ENCODE results near the gene PACSIN1. TPM values are rescaled to one million over a fixed set of nuclear protein-coding genes. Genes with fewer than 3 reads are reported as not detected.
"Not testable (repeated sequence)": the region's sequence is repeated elsewhere in the genome, so short reads cannot be mapped to it uniquely, and the experiment has no call there.

PACSIN1 gene
- total RNA-seq, 1 experiment from 2014 or later = not detected

- H3K9me3 ChIP-seq (replicated peaks) = no peaks in the 10 kb centered on the region
- no peaks in the 10 kb centered on the region for H3K27me3 ChIP-seq
- no peak overlapping the region for H3K4me3 ChIP-seq
- H3K36me3 ChIP-seq = no peaks in the 10 kb centered on the region
- DNase-seq = no peak
- peaks cover 4% of the 10 kb centered on the region for H3K4me1 ChIP-seq
- H3K27ac ChIP-seq = no peak overlapping the region
These were observed 19.6 kb downstream of the PACSIN1 start for GRCh38 chr6:34485321-34486060.

DNA sequence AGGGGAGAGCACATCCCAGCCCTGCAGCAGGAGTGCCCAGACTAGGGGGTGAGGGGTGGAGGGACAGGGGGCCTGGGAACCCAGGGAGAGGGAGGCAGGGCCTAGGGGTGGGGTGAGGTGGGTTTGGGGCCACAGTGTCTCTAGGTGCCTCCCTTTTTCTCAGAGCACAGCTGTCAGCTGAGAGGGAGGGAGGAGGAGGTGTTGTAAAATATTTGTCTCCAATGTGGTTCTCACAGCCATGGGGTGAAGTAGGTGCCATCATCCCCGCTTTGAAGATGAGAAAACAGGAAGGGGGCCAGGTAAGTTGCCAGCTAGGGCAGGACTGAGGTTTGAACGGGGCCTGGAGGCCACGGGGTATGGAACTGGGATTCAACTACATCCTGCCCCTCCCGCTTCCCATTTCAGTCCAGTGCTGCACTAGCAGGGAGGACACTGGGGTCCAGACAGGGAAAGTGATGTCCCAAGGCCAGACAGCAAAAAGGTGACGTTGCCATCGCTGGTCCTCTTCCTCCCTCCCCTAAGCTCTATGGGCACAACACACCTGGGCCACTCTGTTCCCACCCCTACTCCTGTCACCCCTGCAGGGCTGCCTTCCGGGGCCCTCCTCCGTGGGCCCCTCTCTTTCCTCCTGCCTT is 20.3 kb downstream of the PACSIN1 start:
- H3K27ac ChIP-seq = no peak overlapping the region
- H3K9me3 ChIP-seq (replicated peaks) = no peaks in the 10 kb centered on the region
- H3K36me3 ChIP-seq = no peaks in the 10 kb centered on the region
- no peak overlapping the region for H3K4me3 ChIP-seq
- DNase-seq = no peak
- peaks cover 9% of the 10 kb centered on the region for H3K4me1 ChIP-seq
- H3K27me3 ChIP-seq = no peaks in the 10 kb centered on the region

- H3K36me3 ChIP-seq; H3K9me3 ChIP-seq (replicated peaks); H3K27ac ChIP-seq; H3K27me3 ChIP-seq; H3K4me3 ChIP-seq; DNase-seq; H3K4me1 ChIP-seq: not testable (repeated sequence)
These were observed 21.0 kb downstream of the PACSIN1 start for GRCh38 chr6:34486886-34487285.

DNA sequence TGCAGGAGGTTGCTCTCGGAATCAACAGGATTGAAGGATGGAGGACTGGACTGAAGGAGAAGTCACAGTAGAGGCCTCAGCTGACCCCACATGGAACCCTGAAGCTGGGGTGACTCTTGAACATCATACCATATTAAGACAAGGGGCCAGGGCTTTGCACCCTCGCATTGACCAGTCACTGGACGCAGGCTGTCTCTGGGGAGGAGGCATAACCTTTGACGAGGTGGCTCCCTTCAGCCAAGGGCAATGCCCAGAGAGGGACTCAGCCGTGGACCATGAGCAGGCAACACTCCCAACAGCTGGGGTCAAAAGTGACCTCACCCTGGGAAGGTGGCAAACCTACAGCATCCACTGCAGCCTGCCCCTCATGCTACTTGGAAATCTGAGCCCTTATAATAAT is 21.7 kb downstream of the PACSIN1 start:
- Histone ChIP-seq H3K27ac (no peak overlapping the region), H3K9me3 (replicated peaks) (no peaks in the 10 kb centered on the region), H3K4me3 (no peak overlapping the region), H3K36me3 (no peaks in the 10 kb centered on the region), H3K4me1 (peaks cover 9% of the 10 kb centered on the region), H3K27me3 (no peaks in the 10 kb centered on the region)
- DNase-seq = no peak

GRCh38 chr6:34489207-34489805 is 23.4 kb downstream of the PACSIN1 start:
- Histone ChIP-seq H3K4me3 (no peak overlapping the region), H3K4me1 (peaks cover 9% of the 10 kb centered on the region), H3K27me3 (no peaks in the 10 kb centered on the region), H3K9me3 (replicated peaks) (no peaks in the 10 kb centered on the region), H3K27ac (no peak overlapping the region), H3K36me3 (no peaks in the 10 kb centered on the region)
- DNase-seq = no peak

DNA sequence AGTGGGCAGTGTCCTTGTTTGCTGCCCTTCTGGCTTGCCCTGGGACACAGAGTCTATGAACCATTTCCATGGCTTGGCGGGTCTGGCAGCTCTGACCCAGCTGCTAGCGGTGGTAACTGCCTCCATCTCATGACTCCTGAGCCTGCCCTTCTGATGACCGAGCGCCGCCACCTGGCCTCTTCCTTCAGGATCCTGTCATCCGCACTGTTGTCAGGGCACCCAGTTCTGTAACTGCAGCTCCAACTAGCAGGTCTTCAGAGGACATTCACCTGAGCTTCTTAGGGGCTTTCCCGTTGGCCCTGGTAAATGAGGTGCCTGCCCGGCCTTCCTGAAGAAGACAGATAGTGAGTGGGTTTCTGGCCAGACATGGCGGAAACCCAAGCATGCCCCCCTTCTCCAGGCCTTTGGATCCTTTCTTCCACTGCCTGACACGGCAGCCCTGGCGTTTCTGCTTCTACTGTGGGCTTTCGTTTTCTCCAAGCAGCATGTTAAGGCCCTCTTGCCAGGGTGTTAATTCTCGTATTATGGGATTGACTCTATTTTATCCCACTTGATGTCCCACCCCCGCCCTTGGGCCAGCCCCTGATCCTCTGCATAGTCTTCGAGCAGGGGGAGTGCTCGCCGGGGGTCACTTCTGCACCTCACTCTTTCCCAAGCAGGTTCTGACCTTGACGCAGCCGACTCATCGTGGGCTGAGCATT is 24.7 kb downstream of the PACSIN1 start:
- no peaks in the 10 kb centered on the region for H3K9me3 ChIP-seq (replicated peaks)
- no peaks in the 10 kb centered on the region for H3K36me3 ChIP-seq
- no peaks in the 10 kb centered on the region for H3K27me3 ChIP-seq
- peak; percentile 78 to 85 for DNase-seq
- H3K4me1 ChIP-seq = peaks cover 9% of the 10 kb centered on the region
- H3K27ac ChIP-seq = no peak overlapping the region
- H3K4me3 ChIP-seq = peak overlapping the region; percentile 23

- Histone ChIP-seq H3K27me3 (no peaks in the 10 kb centered on the region), H3K4me3 (peak overlapping the region; percentile 23), H3K4me1 (peaks cover 9% of the 10 kb centered on the region), H3K27ac (no peak overlapping the region), H3K36me3 (no peaks in the 10 kb centered on the region), H3K9me3 (replicated peaks) (no peaks in the 10 kb centered on the region)
- DNase-seq = peak in 1 of 2 experiments; percentile 43
These were observed 25.2 kb downstream of the PACSIN1 start for GRCh38 chr6:34491091-34491430.

DNA sequence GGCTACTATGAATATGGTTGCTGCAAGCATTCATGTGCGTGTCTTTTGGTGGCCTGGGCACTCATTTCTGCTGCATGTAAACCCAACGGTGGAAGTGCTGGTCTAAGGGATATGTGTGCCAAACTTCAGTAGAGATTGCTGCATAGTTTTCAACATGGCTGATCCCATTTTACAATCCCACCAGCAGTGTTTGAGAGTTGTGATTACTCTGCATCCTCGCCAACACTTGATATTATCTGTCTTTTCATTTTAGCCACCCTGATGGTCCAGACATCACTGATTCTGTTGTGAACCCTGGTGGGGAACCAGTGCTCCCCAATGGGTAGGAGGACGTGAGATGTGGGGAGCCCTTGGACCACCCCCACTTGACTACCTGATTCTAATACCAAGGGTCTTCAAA is 27.5 kb downstream of the PACSIN1 start:
- no peak overlapping the region for H3K27ac ChIP-seq
- no peaks in the 10 kb centered on the region for H3K9me3 ChIP-seq (replicated peaks)
- H3K27me3 ChIP-seq = no peaks in the 10 kb centered on the region
- peaks cover 9% of the 10 kb centered on the region for H3K4me1 ChIP-seq
- no peak overlapping the region for H3K4me3 ChIP-seq
- DNase-seq = no peak
- no peaks in the 10 kb centered on the region for H3K36me3 ChIP-seq

- no peaks in the 10 kb centered on the region; the same call in 1 of the 2 replicates for H3K9me3 ChIP-seq (replicated peaks)
- no peak for DNase-seq
These were observed 29.1 kb downstream of the PACSIN1 start for GRCh38 chr6:34494973-34495372.

GRCh38 chr6:34496103-34496685 is 30.3 kb downstream of the PACSIN1 start:
- H3K9me3 ChIP-seq (replicated peaks) = no peaks in the 10 kb centered on the region; the same call in 1 of the 2 replicates
- no peaks in the 10 kb centered on the region for H3K36me3 ChIP-seq
- H3K4me3 ChIP-seq = no peak overlapping the region
- no peaks in the 10 kb centered on the region for H3K27me3 ChIP-seq
- no peak overlapping the region for H3K27ac ChIP-seq
- DNase-seq = no peak
- no peaks in the 10 kb centered on the region for H3K4me1 ChIP-seq

More at GRCh38 chr6:34494973-34495372, 29.1 kb downstream of the PACSIN1 start:
- Histone ChIP-seq H3K27ac (no peak overlapping the region), H3K4me3 (no peak overlapping the region), H3K4me1 (peaks cover 9% of the 10 kb centered on the region), H3K36me3 (no peaks in the 10 kb centered on the region), H3K27me3 (no peaks in the 10 kb centered on the region)

DNA sequence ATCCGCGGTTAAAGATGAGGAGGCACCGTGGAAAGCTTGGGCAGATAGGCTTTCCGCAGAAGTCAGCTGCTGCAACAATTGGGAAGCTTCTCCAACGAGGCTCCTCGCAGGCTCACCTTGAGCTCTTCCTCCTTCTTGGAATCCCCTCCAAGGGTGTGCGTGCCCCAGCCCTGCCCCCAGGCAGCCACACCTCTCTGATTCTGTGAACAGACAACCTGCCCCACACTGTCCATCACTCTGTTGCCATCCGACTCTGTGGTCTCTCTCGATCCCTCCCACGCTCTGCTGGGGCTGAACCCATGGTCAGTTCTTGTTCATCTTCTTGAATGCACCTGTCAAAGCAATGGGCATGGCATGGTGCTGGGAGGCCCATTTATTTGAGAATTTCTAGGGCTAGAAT is 31.5 kb downstream of the PACSIN1 start:
- Histone ChIP-seq H3K36me3 (no peaks in the 10 kb centered on the region), H3K27ac (no peak overlapping the region), H3K9me3 (replicated peaks) (no peaks in the 10 kb centered on the region; the same call in 1 of the 2 replicates), H3K4me1 (no peaks in the 10 kb centered on the region), H3K4me3 (no peak overlapping the region), H3K27me3 (no peaks in the 10 kb centered on the region)
- DNase-seq = no peak

DNA sequence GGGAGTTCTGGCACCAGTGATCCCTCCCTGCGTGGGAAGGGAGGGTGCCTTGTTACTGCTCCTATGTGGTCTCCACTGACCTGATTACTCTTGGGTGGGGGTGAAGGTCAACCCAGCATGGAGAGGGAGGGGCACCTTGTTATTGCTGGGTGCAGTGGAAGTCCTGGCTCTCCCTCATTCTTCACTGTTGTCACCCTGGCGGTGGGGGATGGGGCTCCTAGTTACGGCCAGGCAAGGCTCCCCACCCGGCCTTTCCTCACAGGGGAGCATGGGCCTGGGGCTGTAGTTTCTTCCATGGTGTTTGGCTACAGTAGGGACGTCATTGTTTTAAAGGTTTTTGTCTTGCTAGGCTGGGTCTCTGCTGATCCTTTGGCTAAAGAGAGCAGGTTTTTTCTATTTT is 40.8 kb downstream of the PACSIN1 start:
- no peaks in the 10 kb centered on the region for H3K27me3 ChIP-seq
- H3K4me3 ChIP-seq = no peak overlapping the region
- H3K36me3 ChIP-seq = no peaks in the 10 kb centered on the region
- H3K4me1 ChIP-seq = no peaks in the 10 kb centered on the region
- no peaks in the 10 kb centered on the region for H3K9me3 ChIP-seq (replicated peaks)
- DNase-seq = no peak
- no peak overlapping the region for H3K27ac ChIP-seq

DNA sequence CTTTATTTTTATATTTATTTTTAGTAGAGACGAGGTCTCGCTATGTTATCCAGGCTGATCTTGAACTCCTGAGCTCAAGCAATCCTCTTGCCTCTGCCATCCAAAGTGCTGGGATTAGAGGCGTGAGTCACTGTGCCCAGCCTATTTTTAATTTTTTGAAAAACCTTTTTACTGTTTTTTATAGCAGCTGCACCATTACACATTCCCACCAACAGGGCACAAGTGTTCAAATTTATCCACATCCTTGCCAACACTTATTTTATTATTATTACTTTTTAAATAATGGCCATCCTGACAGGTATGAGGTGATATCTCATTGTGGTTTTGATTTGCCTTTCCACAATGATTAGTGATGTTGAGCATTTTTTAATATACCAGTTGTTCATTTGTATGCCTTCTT is 42.5 kb downstream of the PACSIN1 start:
- no peaks in the 10 kb centered on the region for H3K4me1 ChIP-seq
- no peaks in the 10 kb centered on the region for H3K27me3 ChIP-seq
- no peaks in the 10 kb centered on the region for H3K36me3 ChIP-seq
- H3K4me3 ChIP-seq = no peak overlapping the region
- DNase-seq = no peak
- no peak overlapping the region for H3K27ac ChIP-seq
- no peaks in the 10 kb centered on the region for H3K9me3 ChIP-seq (replicated peaks)

- Histone ChIP-seq H3K36me3 (no peaks in the 10 kb centered on the region), H3K27ac (no peak overlapping the region), H3K27me3 (peaks cover 4% of the 10 kb centered on the region; the same call in 1 of the 2 replicates), H3K4me1 (no peaks in the 10 kb centered on the region), H3K4me3 (no peak overlapping the region), H3K9me3 (replicated peaks) (no peaks in the 10 kb centered on the region)
- DNase-seq = no peak
These were observed 43.9 kb downstream of the PACSIN1 start for GRCh38 chr6:34509782-34510181.

DNA sequence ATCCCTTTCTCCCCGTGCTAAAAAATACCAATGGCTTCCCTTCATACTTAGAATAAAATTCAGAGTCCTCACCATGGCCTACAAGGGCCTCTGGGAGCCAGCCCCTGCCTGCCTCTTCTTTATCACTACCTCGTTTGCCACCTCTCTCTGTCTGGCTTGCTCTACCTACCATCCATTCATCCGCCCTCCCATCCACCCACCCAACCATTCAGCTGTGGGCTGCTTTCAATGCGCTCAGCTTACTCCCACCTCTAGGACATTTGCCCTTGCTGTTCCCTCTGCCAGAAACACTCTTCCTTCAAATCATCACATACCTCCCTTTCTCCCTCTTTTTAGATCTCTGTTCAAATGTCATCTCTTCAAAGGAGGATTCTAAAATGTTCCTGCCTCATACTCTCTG is 44.4 kb downstream of the PACSIN1 start:
- no peaks in the 10 kb centered on the region for H3K9me3 ChIP-seq (replicated peaks)
- no peaks in the 10 kb centered on the region for H3K4me1 ChIP-seq
- H3K27ac ChIP-seq = no peak overlapping the region
- DNase-seq = no peak
- H3K4me3 ChIP-seq = no peak overlapping the region
- peaks cover 9% of the 10 kb centered on the region; the same call in 1 of the 2 replicates for H3K27me3 ChIP-seq
- H3K36me3 ChIP-seq = no peaks in the 10 kb centered on the region
